ENCODE measurements around the gene CCBE1.

The CCBE1 gene

GRCh38 chr18:59612381-59612780 is 84.8 kb downstream of the CCBE1 start:
- DNase-seq = no peak

GRCh38 chr18:59610546-59611140 is 86.6 kb downstream of the CCBE1 start:
- DNase-seq = no peak

- DNase-seq = no peak
Observed at GRCh38 chr18:59609654-59610053, 87.6 kb downstream of the CCBE1 start.

- no peak for DNase-seq
Observed at GRCh38 chr18:59607471-59607870, 89.8 kb downstream of the CCBE1 start.

GRCh38 chr18:59607078-59607379 is 90.2 kb downstream of the CCBE1 start:
- DNase-seq = no peak

GRCh38 chr18:59606193-59607077 is 90.8 kb downstream of the CCBE1 start:
- no peak for DNase-seq

- DNase-seq = no peak
Observed at GRCh38 chr18:59605633-59606192, 91.5 kb downstream of the CCBE1 start.

GRCh38 chr18:59604877-59605276 is 92.3 kb downstream of the CCBE1 start:
- DNase-seq = no peak

- no peak for DNase-seq
Observed at GRCh38 chr18:59597049-59597448, 100.2 kb downstream of the CCBE1 start.

GRCh38 chr18:59593291-59593717 is 103.9 kb downstream of the CCBE1 start:
- no peak for DNase-seq

GRCh38 chr18:59592624-59593023 is 104.6 kb downstream of the CCBE1 start:
- DNase-seq = no peak

- DNase-seq = no peak
Observed at GRCh38 chr18:59582395-59582794, 114.8 kb downstream of the CCBE1 start.

- no peak for DNase-seq
Observed at GRCh38 chr18:59579509-59579908, 117.7 kb downstream of the CCBE1 start.

GRCh38 chr18:59577386-59577655 is 119.9 kb downstream of the CCBE1 start:
- no peak for DNase-seq

- DNase-seq = no peak
Observed at GRCh38 chr18:59576541-59577385, 120.5 kb downstream of the CCBE1 start.

GRCh38 chr18:59575995-59576394 is 121.2 kb downstream of the CCBE1 start:
- no peak for DNase-seq

GRCh38 chr18:59573962-59574361 is 123.3 kb downstream of the CCBE1 start:
- no peak for DNase-seq

- no peak for DNase-seq
Observed at GRCh38 chr18:59571902-59572301, 125.3 kb downstream of the CCBE1 start.

GRCh38 chr18:59570796-59571195 is 126.4 kb downstream of the CCBE1 start:
- no peak for DNase-seq

GRCh38 chr18:59570101-59570775 is 127.0 kb downstream of the CCBE1 start:
- no peak for DNase-seq

GRCh38 chr18:59569390-59569791 is 127.8 kb downstream of the CCBE1 start:
- no peak for DNase-seq

- no peak for DNase-seq
Observed at GRCh38 chr18:59567431-59567830, 129.8 kb downstream of the CCBE1 start.

GRCh38 chr18:59566533-59566971 is 130.7 kb downstream of the CCBE1 start:
- no peak for DNase-seq
